NCI-H1436 treated with DMSO at 0.1 percent for 48 hours (cell line): Measurements from ENCODE around the gene RBM12.
A peak's percentile ranks its signal among the peaks of the same experiment; 100 is the strongest.

Source experiments
- DNase-seq: peaks from one replicate; lab custom pipeline; 2025; lab: John Stamatoyannopoulos, UW

Gene RBM12

DNA sequence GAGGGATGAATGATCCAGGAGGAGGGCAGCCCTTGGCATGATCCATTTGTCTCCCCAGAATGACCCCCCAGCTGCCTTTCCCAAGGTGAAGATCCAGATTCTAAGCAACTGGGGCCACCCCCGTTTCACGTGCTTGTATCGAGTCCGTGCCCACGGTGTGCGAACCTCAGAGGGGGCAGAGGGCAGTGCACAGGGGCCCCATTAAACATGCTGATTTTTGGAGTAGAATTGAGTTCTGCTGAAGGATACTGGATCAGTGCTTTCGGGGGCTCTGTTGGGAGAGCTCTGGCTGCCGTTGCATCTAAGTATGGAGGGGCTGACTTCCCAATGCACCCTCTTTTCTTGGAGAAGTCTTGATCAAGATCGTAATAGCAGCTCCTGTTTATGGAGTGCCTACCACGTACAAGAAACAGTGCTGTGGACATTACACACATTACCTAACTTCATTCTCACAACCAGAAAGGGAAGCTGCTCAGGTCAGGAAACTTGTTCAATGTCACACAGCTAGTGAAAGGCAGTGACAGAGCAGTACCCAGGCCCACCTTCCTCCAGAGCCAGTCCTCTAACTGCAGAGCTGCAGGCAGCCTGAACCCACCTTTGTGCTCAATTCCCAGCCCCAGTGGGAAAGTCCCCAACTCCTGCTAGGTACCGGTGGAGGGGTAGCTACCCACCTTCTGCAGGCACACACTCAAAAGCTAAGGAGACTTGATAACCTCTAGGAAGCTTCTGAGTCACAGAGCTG, 43.7 kb downstream of the RBM12 start:
- DNase-seq: no peak

DNA sequence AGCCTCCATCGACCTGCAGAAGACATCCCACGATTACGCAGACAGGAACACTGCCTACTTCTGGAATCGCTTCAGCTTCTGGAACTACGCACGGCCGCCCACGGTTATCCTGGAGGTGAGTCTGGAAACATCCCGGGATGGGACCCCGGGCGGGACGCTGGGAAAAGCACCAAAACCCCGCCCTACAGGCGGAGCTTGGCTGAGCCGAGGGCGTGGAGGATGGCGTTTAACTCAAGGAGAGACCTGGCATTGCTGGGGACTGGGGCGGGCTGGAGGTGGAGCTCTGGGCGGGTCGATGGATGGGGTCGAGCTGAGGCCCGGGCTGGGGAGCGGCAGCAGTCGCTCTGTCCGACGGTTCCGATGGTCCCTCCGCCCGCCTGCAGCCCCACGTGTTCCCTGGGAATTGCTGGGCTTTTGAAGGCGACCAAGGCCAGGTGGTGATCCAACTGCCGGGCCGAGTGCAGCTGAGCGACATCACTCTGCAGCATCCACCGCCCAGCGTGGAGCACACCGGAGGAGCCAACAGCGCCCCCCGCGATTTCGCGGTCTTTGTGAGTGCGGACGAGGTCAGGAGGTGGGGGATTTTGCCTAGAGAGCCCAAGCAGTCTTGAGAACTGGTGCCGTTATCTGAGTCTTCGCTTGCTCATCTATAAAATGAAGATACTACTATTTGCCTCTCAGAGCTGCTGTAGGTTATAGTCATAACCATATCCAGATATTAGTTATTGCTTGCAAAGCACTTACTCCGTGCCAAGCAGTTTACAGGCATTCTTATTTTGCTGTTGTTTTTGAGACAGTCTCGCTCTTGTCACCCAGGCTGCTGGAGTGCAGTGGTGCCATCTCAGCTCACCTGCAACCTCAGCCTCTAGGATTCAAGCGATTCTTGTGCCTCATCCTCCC, 45.3 kb downstream of the RBM12 start:
- no peak for DNase-seq

DNA sequence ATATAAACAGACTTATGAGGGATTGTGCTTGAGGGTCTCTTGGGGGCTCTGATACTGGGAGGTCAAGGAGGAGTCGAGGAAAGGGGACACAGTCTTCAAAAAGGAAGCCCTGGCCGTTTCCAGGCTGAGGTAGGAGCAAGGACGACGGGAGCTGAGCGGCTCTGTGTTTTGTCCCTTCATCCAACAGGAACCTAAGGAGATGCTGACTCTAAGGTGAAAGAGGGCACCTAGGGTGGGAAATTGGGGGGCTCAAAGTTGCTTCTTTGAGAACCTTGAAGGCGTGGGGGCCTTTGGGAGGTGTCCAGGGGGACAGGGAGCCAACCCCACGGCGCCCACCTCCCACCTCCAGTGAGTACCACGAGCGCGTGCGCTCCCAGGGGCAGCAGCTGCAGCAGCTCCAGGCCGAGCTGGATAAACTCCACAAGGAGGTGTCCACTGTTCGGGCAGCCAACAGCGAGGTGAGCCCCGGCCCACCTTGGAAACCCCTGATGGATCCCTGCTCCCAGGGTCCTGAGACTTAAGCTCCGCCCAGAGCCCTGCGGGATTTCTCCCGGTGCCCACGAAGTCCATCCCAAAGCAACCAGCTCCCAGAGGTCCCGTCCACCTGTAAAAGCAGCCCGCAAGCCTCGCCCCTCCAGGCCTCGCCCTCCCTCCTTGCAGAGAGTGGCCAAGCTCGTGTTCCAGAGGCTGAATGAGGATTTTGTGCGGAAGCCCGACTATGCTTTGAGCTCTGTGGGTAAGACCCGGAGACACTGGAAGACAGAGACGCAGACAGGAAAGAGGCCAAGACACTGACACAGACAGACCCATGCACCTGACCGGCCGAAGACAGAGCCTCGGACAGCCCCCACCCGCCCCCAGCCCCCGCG, 46.2 kb downstream of the RBM12 start:
- no peak for DNase-seq

DNA sequence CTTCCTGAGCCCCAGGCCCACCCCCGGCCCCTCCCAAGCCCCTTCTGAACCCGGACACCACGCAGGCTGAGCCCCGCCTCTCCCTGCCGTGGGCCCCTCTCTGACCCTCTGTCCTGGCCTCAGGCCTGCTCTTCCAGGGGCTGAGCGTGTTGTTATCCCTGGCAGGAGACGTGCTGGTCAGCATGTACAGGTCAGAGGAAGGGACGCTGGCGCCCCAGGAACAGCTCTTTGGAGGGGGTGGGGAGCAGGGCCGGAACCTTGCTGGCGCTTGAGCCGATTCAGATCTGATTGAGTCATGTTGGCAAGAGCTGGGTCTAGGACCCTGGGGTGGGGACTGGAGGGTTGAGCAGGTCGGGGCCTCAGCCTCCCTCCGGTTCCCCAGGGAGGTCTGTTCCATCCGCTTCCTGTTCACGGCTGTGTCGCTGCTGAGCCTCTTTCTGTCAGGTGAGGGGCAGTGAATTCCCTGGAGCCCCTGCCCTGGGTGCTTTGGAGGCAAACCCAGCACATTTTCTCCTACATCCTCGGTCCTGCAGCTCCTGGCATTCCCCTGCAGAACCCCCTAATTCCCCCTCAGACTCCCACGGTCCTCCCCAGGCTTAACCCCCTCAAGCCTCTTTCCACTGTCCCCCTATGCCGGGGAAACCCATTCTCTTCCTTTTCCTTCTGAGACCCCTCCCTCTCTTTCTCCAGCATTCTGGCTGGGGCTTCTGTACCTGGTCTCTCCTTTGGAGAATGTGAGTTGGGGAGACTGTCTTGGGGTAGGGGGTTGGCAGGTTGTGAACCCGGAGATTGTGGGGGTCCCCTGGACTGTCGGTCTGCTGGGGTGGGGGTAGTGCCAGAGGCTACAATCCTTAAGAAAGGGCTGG, 47.1 kb downstream of the RBM12 start:
- peak; percentile 45 for DNase-seq

DNA sequence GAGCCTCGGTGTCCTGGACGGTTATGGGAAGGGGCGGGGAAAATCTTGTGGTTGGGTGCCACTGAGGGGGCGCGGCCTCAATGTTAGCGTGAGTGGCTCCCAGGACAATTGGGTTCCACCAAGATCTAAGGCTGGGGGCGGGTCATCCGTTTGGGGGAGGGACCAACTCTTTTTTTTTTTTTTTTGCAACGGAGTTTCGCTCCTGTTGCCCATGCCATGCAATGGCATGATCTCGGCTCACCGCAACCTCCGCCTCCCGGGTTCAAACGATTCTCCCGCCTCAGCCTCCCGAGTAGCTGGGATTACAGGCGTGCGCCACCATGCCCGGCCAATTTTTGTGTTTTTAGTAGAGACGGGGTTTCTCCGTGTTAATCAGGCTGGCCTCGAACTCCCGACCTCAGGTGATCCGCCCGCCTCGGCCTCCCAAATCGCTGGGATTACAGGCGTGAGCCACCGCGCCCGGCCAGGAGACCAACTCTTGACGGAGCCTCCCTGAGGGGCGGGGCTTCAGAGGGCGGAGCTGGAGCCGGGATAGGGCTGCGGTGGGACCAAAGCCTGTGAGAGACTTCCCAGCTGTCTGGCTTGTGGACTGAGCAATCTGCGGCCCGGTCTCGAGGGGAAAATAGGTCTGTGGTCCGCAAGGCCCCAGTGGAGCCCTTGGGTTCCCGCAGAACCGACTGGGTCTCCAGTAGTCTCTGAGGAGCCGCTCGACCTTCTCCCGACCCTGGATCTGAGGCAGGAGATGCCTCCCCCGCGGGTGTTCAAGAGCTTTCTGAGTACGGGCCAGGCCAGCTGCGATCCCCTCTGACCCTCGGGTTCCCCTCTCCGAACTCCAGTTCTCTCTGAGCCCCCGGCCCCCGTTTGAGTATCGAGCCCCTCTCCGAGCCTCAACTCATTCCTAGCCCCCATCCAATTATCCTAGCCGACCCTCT, 48.0 kb downstream of the RBM12 start:
- peak; percentile 97 for DNase-seq

DNA sequence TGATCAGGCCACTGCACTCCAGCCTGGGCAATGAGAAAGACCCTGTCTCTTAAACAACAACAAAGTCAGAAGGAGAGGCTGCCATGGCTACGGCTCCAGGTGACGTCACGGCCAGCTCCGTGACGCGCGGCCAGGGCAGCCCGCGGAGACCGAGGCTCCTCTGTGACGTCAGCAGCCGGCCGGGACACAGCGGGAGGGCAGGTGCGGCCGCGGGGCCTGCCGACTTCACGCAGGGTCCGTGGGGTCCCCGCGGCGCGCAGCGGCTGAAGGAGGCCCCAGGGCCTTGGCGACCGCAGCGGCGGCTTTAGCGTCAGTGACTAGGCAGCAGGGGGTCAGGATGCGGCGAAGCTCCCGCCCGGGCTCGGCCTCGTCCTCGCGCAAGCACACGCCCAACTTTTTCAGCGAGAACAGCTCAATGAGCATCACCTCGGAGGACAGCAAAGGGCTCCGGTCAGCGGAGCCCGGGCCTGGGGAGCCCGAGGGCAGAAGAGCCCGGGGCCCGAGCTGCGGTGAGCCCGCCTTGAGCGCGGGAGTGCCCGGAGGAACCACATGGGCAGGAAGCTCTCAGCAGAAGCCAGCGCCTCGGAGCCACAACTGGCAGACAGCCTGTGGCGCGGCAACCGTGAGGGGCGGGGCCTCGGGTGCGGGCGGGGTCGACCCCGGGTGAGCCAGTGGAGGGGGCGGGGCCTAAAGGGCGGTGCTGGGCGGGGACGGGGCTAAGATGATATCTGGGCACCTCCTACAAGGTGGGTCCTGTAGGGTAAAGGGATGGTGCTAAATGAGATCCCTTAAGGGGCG, 48.8 kb downstream of the RBM12 start, which contains the start of gene SPAG4:
SPAG4 (plus strand) TSS at position 163 of the 798 bp plus-strand sequence; CDS start at position 338, 175 bp downstream.
- DNase-seq: no peak

DNA sequence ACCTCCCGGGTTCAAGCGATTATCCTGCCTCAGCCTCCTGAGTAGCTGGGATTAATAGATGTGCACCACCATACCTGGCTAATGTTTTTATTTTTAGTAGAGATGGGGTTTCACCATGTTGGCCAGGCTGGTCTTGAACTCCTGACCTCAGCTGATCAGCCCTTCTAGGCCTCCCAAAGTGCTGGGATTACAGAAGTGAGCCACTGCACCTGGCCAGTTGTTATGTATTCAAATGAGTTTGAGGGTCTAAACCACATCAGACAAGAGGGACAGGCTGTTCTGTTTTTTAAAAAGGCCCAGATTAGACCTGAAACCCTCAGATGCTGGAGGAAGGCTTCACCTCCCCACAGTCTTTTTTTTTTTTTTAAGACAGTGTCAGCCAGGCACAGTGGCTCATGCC, 53.2 kb downstream of the RBM12 start:
- DNase-seq: no peak

DNA sequence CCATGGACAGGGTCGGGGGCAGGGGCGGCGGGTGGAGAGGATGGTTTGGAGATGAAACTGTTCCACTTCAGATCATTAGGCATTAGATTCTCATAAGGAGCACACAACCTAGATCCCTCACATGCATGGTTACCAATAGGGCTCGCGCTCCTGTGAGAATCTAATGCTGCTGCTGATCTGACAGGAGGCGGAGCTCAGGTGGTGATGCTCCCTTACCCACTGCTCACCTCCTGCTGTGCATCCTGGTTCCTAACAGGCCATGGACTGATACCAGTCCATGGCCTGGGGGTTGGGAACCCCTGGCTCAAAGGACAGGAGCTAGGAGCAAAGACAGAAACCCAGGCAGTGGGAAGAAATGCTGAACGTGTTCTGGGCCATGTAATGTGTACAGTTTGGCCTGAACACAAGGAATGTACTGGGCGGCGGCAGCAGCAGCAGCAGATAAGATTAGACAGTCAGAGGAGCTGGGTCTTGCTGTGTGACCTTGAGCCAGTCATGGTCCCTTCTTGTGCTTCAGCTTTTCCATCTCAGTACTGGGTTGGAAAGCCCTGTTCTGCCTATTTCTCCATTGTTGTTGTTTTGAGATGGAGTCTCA, 53.8 kb downstream of the RBM12 start:
- no peak for DNase-seq

DNA sequence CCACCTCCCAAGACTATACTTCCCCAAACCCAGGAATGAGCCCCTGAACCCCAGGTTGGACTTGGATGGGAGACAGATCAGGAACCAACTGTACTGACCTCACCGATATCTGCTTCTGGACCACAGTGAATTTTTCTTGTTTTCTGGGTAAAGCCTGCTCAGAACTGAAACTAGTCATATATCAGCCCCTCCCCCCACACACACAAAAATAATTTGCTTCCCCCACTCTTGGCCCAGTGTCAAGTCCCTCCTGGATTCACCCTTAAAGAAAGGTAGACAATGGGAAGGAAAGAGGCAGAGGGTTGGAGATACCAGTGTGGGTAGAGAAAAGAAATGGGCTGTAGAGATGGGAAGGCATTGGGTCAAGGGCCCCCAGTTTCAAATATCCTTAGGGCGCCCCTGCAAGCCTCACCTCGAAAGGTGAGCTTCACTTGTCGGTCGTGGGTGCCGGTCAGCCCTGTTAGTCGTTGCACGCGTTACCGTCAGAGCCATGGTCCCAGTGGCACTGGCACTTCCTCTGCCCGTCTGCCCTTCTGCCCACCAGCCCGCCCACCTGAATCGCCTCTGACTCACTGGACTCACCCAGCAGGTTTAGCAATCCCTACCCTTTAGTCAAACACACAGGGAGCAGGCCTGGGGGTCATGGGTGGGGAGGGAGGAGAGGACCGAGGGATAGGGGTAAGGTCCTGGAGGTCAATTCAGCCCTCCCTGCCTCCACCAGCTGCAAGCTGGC, 57.5 kb downstream of the RBM12 start:
- no peak for DNase-seq

DNA sequence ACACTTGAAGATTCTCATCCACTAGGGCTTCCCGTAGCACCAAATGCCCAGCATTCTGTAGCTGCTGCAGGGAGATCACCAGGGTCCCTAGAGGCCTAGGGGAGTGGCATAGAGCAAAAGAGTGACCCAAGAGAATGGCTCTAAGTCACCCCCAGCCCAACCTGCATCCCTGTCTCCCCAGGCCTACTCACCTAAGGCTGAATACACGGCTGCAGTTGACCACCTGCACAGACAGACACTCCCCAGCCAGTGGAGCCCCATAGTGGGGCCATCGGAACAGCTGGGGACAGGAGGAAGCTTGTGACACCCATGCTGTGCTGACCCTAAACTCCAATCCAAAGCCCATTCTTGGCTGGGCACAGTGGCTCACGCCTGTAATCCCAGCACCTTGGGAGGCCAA, 58.6 kb downstream of the RBM12 start:
- DNase-seq: no peak

DNA sequence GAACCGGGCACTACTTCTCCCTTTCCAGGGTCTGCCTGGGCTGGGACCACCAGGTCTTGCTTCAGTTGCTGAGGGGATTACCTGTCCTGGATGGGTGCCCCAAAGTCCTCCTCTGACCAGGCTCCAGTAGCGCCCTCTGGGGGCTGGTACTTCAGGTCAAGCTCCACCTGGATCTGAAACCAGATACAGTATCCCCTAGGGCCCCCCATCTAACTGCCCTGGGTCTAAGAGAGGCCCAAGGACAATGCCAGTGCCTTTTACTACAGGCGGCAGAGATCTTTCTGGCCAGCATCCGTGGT, 60.3 kb downstream of the RBM12 start:
- DNase-seq: no peak

DNA sequence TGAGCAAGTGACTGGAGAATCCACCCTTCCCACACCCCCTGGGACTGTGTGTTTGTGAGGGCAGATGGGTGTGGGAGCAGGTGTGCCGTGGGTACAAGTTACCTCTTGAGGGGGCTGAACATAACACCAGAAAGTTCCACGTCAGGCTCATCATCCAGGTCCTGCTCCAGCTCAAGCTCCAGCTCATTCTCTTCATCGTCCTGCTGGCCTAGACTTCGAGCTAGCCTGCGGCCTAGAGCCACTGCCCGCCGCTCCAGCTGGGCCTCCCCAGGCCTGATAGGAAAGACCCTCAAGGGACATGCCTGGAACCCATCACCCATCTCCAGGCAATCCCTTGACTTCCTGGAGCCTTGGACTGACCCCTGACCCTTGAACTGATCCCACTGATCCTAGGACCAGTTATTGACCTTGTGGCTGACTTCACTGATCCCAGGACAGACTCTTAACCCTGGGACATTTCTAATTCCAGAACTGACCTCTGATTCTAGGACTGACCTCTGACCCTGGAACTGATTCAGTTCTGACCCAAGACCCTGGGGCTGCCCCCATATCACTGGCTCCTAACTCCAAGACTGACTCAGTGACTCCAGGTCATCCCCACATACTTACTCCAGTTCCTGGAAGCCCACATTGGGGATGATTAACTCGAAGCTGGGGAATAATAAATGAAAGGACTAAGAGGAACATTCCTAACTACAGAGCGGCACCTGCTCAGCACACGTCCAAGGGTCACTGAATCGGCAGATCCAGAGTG, 60.8 kb downstream of the RBM12 start:
- DNase-seq: no peak

DNA sequence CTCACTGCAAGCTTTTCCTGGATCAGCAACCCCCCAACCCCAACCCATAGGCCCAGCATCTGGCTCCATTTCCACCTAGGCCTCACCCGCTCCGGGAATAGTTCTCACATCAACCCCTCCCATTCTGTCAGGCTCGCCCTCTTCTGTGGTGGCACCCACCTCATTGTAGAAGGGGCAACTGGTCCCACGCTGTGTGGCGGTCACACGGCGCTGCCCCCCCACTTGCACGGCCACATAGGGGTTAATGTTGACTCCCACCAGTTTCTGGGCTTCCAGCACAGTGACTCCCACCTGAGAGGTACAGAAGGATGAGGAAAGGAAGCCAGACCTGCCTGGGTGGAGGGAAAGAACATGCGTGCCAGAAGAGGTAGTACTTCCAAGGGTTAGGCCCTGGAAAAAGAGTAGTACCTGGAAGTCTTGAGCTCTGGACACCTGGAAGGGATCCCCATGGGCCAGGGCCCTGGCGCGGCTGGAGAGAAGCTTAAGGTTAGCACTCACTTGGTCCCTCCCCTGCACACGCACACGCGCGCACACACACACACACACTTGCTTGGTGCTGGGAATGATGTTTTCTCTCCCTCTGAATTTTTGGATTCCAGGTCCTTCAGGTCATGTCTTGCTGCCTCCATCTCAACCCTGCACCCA, 61.7 kb downstream of the RBM12 start:
- no peak for DNase-seq

DNA sequence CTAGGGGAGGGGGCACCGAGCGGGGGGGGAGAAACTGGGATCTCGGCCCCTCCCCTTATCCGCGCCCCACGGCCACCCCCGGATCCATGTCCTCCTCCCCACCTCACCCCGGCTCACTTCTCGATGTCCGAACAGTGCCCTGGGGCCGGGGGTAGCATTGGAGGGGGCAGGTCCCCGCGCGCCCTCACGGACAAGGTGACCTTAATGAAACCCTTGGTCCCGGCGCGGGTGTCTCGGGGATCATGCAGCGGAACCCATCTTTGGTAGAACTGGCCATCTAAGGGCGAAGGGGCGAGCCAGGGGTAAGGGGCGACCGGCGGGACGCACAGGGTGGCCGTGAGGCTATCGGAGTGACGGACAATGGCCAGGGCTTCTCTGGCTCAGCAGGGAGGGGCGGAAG, 62.7 kb downstream of the RBM12 start:
- DNase-seq: no peak

DNA sequence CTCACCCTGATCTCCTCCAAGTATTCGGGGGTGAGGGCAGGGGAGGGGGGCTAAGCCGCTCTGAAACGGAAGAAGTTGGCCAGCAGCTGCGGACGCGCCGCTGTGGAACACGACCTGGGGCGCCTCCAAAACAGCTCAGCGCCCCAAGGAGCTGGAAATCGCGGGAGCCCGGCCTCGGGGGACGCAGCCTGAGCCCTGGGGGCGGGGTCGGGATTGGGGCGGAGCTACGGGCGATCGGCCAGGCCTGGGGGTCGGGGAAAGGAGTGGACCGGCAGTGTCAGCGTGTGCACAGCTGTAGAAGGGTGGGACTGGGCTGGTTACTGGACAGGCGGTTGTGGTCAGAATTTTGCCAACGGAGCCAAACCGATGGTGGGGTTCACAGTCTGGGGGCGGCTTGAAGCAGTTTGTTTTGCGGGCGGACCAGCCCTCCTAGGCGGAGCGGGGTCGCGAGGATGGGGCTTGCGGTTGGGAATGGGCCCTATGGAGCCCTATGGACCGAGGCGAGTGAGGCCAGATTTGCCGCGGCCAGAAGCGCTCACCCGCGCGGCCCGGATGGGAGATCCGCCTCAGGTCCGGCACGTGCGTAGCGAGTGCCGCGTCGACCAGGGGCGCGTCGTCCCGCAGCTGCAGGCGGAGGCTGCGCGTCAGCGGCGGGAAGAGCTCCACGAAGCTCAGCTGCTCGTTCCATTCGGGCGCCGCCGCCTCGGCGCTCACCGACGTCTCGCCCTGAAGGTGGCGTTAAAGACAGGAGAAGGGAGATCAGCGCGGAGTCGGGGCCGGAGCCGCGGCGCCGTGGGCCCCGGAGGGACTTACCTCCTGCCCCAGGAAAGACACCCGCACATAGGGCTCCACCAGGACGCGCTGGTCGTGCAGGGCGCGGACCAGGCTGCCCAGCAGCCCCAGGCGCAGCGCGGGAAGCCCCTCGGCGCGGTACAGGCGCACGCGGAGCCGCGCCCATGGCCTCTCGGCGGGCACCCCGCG, 63.4 kb downstream of the RBM12 start:
- peak; percentile 22 for DNase-seq
